ENCODE data around the gene MT1B. TPM values are rescaled to one million over a fixed set of nuclear protein-coding genes. Genes with fewer than 3 reads are reported as not detected.

Gene MT1B
- total RNA-seq, 2 donors from 2014 or later, result not detected

DNA sequence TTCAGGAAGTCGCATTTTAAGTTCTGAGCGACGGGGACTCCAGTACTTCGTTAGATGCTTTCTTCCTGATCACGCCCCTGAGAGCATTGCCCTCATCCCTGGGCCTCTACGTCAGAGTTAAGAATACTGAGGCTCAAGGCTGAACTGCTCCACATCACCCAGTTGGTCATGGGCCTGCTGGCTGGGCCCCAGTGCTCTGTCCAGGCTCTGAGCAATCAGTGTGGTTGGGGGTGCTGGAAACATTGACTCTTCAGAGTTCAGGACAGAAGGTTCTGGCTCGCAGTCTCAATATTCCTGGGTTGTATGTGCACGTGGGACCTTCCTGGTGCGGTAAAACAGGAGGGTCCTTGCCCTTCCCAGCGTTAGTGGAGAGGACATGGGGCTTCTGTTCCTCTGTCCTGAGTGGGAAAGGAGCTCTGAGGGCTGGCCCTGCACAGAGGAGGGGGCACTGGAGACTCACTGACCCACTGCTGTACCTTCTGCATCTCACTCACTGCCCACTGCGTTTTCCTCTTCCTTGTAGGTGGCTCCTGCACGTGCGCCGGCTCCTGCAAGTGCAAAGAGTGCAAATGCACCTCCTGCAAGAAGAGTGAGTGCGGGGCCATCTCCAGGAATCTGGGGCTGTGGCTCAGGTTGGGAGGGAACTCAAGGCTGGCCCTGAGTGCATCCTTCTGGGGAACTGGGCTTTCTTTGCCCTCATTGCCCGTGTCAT, 25.6 kb upstream of the MT1B start:
- Mint-ChIP-seq H3K36me3 (ENCODE audit: low read depth) (no peaks in the 10 kb centered on the region), H3K27ac (no peak overlapping the region), H3K9me3 (no peaks in the 10 kb centered on the region), H3K4me1 (peaks cover 22% of the 10 kb centered on the region), H3K4me3 (peak overlapping the region; percentile 65), H3K27me3 (ENCODE audit: insufficient read depth) (peaks cover 83% of the 10 kb centered on the region)
- H3K36me3 ChIP-seq (ENCODE audit: control insufficient read depth, insufficient read depth, low read length), result no peaks in the 10 kb centered on the region
- peaks cover 6% of the 10 kb centered on the region for H3K9me3 ChIP-seq (ENCODE audit: control insufficient read depth, low read length)
- peaks cover 67% of the 10 kb centered on the region for H3K27me3 ChIP-seq (ENCODE audit: control insufficient read depth, insufficient read depth, low read length, poor library complexity, severe bottlenecking)
- DNase-seq, result peak; percentile 71
- H3K27ac ChIP-seq (ENCODE audit: low read depth, low read length), result no peak overlapping the region
- TF ChIP-seq, protein P1, sequence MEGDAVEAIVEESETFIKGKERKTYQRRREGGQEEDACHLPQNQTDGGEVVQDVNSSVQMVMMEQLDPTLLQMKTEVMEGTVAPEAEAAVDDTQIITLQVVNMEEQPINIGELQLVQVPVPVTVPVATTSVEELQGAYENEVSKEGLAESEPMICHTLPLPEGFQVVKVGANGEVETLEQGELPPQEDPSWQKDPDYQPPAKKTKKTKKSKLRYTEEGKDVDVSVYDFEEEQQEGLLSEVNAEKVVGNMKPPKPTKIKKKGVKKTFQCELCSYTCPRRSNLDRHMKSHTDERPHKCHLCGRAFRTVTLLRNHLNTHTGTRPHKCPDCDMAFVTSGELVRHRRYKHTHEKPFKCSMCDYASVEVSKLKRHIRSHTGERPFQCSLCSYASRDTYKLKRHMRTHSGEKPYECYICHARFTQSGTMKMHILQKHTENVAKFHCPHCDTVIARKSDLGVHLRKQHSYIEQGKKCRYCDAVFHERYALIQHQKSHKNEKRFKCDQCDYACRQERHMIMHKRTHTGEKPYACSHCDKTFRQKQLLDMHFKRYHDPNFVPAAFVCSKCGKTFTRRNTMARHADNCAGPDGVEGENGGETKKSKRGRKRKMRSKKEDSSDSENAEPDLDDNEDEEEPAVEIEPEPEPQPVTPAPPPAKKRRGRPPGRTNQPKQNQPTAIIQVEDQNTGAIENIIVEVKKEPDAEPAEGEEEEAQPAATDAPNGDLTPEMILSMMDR (conservative IDR thresholded peaks at IDR 0.05), result no peak
- no peak overlapping the region for H3K9ac ChIP-seq (ENCODE audit: extremely low read depth, low read length, poor library complexity, severe bottlenecking)
- no peaks in the 10 kb centered on the region for H3K4me1 ChIP-seq (ENCODE audit: control insufficient read depth, insufficient read depth, low read length)
- H3K4me3 ChIP-seq (ENCODE audit: low read length), result no peak overlapping the region
- 46 to 47% methylated on average over 10 to 16 of the region's 16 CpGs for WGBS, 2 experiments (ENCODE audit: insufficient coverage in 1 of 2, insufficient read length in 1 of 2)

DNA sequence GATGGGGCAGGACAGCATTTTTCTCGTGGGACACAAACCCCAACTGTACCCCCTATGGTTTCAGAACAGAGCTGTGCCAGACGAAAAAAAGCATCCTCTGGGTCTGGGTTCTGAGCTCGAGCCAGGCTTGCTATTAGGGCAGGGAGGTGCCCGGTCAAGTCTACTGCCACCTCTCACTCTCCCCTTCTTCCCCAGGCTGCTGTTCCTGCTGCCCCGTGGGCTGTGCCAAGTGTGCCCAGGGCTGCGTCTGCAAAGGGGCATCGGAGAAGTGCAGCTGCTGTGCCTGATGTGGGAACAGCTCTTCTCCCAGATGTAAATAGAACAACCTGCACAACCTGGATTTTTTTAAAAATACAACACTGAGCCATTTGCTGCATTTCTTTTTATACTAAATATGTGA, 25.0 kb upstream of the MT1B start:
- H3K4me3 Mint-ChIP-seq, result no peak overlapping the region
- no peak overlapping the region for H3K27ac Mint-ChIP-seq
- H3K4me1 Mint-ChIP-seq, result peaks cover 16% of the 10 kb centered on the region

DNA sequence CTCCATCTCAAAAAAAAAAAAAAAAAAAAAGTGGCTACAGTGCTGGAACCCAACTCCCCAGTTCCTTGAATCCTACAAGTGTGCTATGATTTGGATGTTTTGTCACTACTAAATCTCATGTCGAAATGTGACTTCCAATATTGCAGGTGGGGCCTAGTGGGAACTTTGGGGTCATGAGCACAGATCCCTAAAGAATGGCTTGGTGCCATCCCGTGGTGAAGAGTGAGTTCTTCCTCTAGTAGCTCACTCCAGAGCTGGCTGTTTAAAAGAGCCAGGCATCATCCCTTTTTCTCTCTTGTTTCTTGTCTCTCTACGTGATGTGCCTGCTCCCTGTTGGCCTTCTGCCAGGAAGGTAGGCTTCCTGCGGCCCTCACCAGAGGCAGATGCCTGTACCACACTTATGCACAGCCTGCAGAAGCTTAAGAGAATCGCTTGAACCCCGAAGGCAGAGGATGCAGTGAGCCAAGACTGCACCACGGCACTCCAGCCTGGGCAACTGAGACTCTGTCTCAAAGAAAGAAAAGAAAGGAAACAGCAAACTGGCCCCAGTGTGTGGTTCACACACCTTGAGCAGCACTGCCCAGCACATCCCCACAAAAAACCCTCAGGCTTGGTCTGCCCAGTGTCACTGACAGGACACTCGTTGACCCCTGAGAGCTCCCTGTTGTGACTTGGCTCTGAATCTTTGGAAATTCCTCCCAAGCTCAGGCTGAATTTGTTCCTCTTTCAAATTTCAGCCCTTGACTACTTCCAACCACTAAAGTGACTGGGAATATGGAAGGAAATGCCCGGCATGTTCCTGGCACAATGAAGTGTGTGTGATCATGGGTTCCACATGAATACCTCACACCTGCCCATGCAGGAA, 23.0 kb upstream of the MT1B start:
- peaks cover 93% of the 10 kb centered on the region for H3K27me3 ChIP-seq (ENCODE audit: control insufficient read depth, insufficient read depth, low read length, poor library complexity, severe bottlenecking)
- Mint-ChIP-seq H3K9me3 (no peaks in the 10 kb centered on the region), H3K4me1 (peaks cover 16% of the 10 kb centered on the region)

More for the DNA sequence above, 25.0 kb upstream of the MT1B start:
- no peaks in the 10 kb centered on the region for H3K36me3 ChIP-seq (ENCODE audit: control insufficient read depth, insufficient read depth, low read length)
- DNase-seq, result no peak
- H3K9ac ChIP-seq (ENCODE audit: extremely low read depth, low read length, poor library complexity, severe bottlenecking), result no peak overlapping the region
- WGBS, 2 experiments (ENCODE audit: insufficient coverage in 1 of 2, insufficient read length in 1 of 2), result 68 to 82% methylated on average over 4 to 7 of the region's 7 CpGs
- peaks cover 73% of the 10 kb centered on the region for H3K27me3 ChIP-seq (ENCODE audit: control insufficient read depth, insufficient read depth, low read length, poor library complexity, severe bottlenecking)
- Mint-ChIP-seq H3K27me3 (ENCODE audit: insufficient read depth) (peaks cover 88% of the 10 kb centered on the region), H3K36me3 (ENCODE audit: low read depth) (no peaks in the 10 kb centered on the region), H3K9me3 (no peaks in the 10 kb centered on the region)
- H3K9me3 ChIP-seq (ENCODE audit: control insufficient read depth, low read length), result peaks cover 6% of the 10 kb centered on the region
- no peak overlapping the region for H3K27ac ChIP-seq (ENCODE audit: low read depth, low read length)
- no peak overlapping the region for H3K4me3 ChIP-seq (ENCODE audit: low read length)
- no peaks in the 10 kb centered on the region for H3K4me1 ChIP-seq (ENCODE audit: control insufficient read depth, insufficient read depth, low read length)
- TF ChIP-seq, protein P1 (conservative IDR thresholded peaks at IDR 0.05), result no peak

More for the DNA sequence above, 23.0 kb upstream of the MT1B start:
- peaks cover 92% of the 10 kb centered on the region for H3K27me3 Mint-ChIP-seq (ENCODE audit: insufficient read depth)
- H3K36me3 Mint-ChIP-seq (ENCODE audit: low read depth), result no peaks in the 10 kb centered on the region
- 78 to 79% methylated on average over 5 to 9 of the region's 9 CpGs for WGBS, 2 experiments (ENCODE audit: insufficient coverage in 1 of 2, insufficient read length in 1 of 2)
- H3K36me3 ChIP-seq (ENCODE audit: control insufficient read depth, insufficient read depth, low read length), result no peaks in the 10 kb centered on the region
- TF ChIP-seq, protein P1 (conservative IDR thresholded peaks at IDR 0.05), result no peak
- no peak overlapping the region for H3K9ac ChIP-seq (ENCODE audit: extremely low read depth, low read length, poor library complexity, severe bottlenecking)
- no peak overlapping the region for H3K27ac Mint-ChIP-seq
- no peak overlapping the region for H3K27ac ChIP-seq (ENCODE audit: low read depth, low read length)
- H3K9me3 ChIP-seq (ENCODE audit: control insufficient read depth, low read length), result no peaks in the 10 kb centered on the region
- no peaks in the 10 kb centered on the region for H3K4me1 ChIP-seq (ENCODE audit: control insufficient read depth, insufficient read depth, low read length)
- H3K4me3 ChIP-seq (ENCODE audit: low read length), result no peak overlapping the region
- DNase-seq, result no peak
- no peak overlapping the region for H3K4me3 Mint-ChIP-seq

Measured in endodermal cell (in vitro differentiated cells).